Stomach smooth muscle (tissue), 2 donors: Measurements from ENCODE around the gene IFT88.
"Not testable (repeated sequence)": the region's sequence is repeated elsewhere in the genome, so short reads cannot be mapped to it uniquely, and the experiment has no call there.

Experiments
- H3K27ac ChIP-seq: one replicate; pipeline ENCODE4 v1.7.0; 2013; ENCODE audit warnings: mild to moderate bottlenecking, low read length, inconsistent platforms
- H3K27me3 ChIP-seq, 2 donors: one replicate each; pipeline ENCODE4 v1.7.0; 2013; ENCODE audit warnings: low read length in 2 of 2; ENCODE audit not compliant: insufficient read depth in 2 of 2, control insufficient read depth in 1 of 2
- H3K36me3 ChIP-seq, 2 donors: one replicate each; pipeline ENCODE4 v1.7.0; 2013; ENCODE audit warnings: low read length in 2 of 2; ENCODE audit not compliant: control insufficient read depth in 2 of 2, insufficient read depth in 2 of 2
- H3K4me1 ChIP-seq: one replicate; pipeline ENCODE4 v1.7.0; 2013; ENCODE audit warnings: low read length; ENCODE audit not compliant: control insufficient read depth, insufficient read depth
- H3K4me3 ChIP-seq, 2 donors: one replicate each; pipeline ENCODE4 v1.7.0; 2013; ENCODE audit warnings: low read length in 2 of 2
- H3K9ac ChIP-seq, 2 donors: one replicate each; pipeline ENCODE4 v1.7.0; 2013; ENCODE audit warnings: low read length in 2 of 2, mild to moderate bottlenecking in 1 of 2
- H3K9me3 ChIP-seq, 2 donors: one replicate each; pipeline ENCODE4 v1.7.0; 2013; ENCODE audit warnings: low read length in 2 of 2; ENCODE audit not compliant: control insufficient read depth in 2 of 2
- donor health status: healthy.
- donor health status: Pancreatic carcinoma.

IFT88 gene

GRCh38 chr13:20672772-20673171 is 105.8 kb downstream of the IFT88 start:
- H3K4me3 ChIP-seq, result no peak overlapping the region
- H3K27ac ChIP-seq, result no peak overlapping the region
- H3K36me3 ChIP-seq, result peaks cover 10 to 13% of the 10 kb centered on the region in 2 donors
- H3K27me3 ChIP-seq, result no peaks in the 10 kb centered on the region
- H3K4me1 ChIP-seq, result no peaks in the 10 kb centered on the region
- H3K9me3 ChIP-seq, result no peaks in the 10 kb centered on the region
- no peak overlapping the region for H3K9ac ChIP-seq

DNA sequence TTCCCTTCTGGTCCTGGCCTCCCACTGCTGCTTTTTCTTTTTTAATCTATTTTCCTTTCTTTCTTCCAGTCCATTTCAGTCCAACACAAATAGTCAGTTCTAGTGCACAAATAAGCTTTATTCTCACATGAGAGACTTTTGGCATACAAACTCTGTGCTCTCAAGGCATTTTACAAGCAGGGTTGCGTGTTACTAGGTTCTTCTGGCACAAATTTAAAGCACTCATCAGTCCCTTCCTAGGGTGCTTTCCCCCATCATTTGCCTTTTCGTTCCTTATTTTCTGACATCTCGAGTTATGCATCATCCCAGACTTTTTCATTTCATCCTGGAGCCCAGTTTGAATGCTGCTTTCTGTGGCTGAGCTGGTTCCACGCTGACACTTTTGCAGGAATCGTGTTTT is 106.8 kb downstream of the IFT88 start:
- Histone ChIP-seq H3K9me3 (no peaks in the 10 kb centered on the region), H3K36me3 (peaks cover 10 to 13% of the 10 kb centered on the region in 2 donors), H3K27me3 (no peaks in the 10 kb centered on the region), H3K4me3 (no peak overlapping the region), H3K27ac (no peak overlapping the region), H3K4me1 (no peaks in the 10 kb centered on the region), H3K9ac (no peak overlapping the region)

DNA sequence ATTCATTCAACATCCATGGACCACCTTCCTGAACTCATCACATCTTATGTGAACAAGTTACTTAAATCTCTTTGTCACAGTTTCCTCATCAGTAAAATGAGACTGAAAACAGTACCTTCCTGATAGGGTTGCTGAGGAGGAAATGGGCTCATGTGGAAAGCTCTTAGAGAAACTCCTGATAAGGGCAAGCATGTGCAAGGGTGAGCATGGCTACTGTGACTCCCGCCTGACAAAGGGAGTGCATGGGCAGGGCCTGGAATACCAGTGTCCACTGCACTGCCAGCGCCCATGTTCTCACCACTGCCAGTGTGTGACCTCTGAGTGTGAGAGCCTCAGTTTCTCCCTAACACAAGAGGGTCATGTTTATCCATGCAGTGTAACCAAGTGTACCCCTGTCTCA is 109.3 kb downstream of the IFT88 start:
- Histone ChIP-seq H3K4me1 (no peaks in the 10 kb centered on the region), H3K4me3 (no peak overlapping the region), H3K9ac (no peak overlapping the region), H3K27ac (no peak overlapping the region), H3K27me3 (no peaks in the 10 kb centered on the region), H3K9me3 (no peaks in the 10 kb centered on the region), H3K36me3 (peaks cover 10 to 13% of the 10 kb centered on the region in 2 donors)

GRCh38 chr13:20678606-20679005 is 111.6 kb downstream of the IFT88 start:
- not testable (repeated sequence) for H3K9me3 ChIP-seq, H3K36me3 ChIP-seq, H3K4me1 ChIP-seq, H3K4me3 ChIP-seq, H3K27me3 ChIP-seq, H3K9ac ChIP-seq, H3K27ac ChIP-seq

GRCh38 chr13:20679879-20680278 is 112.9 kb downstream of the IFT88 start:
- Histone ChIP-seq H3K4me1 (no peaks in the 10 kb centered on the region), H3K9ac (no peak overlapping the region), H3K27me3 (no peaks in the 10 kb centered on the region), H3K9me3 (no peaks in the 10 kb centered on the region), H3K27ac (no peak overlapping the region), H3K4me3 (no peak overlapping the region), H3K36me3 (peaks cover 4 to 6% of the 10 kb centered on the region in 2 donors)

- Histone ChIP-seq H3K4me1 (no peaks in the 10 kb centered on the region), H3K36me3 (peaks cover 0 to 4% of the 10 kb centered on the region in 2 donors), H3K27ac (no peak overlapping the region), H3K27me3 (no peaks in the 10 kb centered on the region), H3K9me3 (no peaks in the 10 kb centered on the region), H3K9ac (no peak overlapping the region), H3K4me3 (no peak overlapping the region)
These were observed 113.6 kb downstream of the IFT88 start for GRCh38 chr13:20680416-20681080.

DNA sequence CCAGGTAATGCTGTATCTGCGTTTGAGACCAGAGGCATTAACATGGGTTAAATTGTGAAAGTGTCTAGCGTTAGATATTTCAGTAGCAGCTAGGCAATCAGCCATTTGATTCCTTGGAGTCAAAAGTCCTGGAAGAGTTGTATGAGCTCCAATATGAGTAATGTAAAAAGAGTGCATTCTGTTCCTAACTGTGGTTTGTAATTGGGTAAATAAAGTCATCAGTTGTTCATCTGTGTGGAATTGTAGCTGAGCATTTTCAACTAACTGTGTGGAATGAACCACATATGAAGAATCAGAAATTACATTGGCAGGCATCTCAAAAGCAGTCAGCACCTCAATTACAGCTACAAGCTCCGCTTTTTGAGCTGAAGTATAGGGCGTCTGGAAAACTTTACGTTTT is 114.5 kb downstream of the IFT88 start:
- H3K36me3 ChIP-seq, H3K27me3 ChIP-seq, H3K9me3 ChIP-seq, H3K4me3 ChIP-seq, H3K9ac ChIP-seq, H3K27ac ChIP-seq, H3K4me1 ChIP-seq: not testable (repeated sequence)

GRCh38 chr13:20682061-20682460 is 115.1 kb downstream of the IFT88 start:
- H3K27ac ChIP-seq, result no peak overlapping the region
- H3K36me3 ChIP-seq, result no peaks in the 10 kb centered on the region
- no peak overlapping the region for H3K4me3 ChIP-seq
- no peaks in the 10 kb centered on the region for H3K27me3 ChIP-seq
- H3K9ac ChIP-seq, result no peak overlapping the region
- no peaks in the 10 kb centered on the region for H3K9me3 ChIP-seq
- no peaks in the 10 kb centered on the region for H3K4me1 ChIP-seq

GRCh38 chr13:20684041-20684440 is 117.1 kb downstream of the IFT88 start:
- H3K9me3 ChIP-seq, result no peaks in the 10 kb centered on the region
- H3K4me1 ChIP-seq, result no peaks in the 10 kb centered on the region
- H3K9ac ChIP-seq, result no peak overlapping the region
- no peak overlapping the region for H3K4me3 ChIP-seq
- no peak overlapping the region for H3K27ac ChIP-seq
- H3K27me3 ChIP-seq, result no peaks in the 10 kb centered on the region
- peaks cover 0 to 2% of the 10 kb centered on the region in 2 donors for H3K36me3 ChIP-seq

DNA sequence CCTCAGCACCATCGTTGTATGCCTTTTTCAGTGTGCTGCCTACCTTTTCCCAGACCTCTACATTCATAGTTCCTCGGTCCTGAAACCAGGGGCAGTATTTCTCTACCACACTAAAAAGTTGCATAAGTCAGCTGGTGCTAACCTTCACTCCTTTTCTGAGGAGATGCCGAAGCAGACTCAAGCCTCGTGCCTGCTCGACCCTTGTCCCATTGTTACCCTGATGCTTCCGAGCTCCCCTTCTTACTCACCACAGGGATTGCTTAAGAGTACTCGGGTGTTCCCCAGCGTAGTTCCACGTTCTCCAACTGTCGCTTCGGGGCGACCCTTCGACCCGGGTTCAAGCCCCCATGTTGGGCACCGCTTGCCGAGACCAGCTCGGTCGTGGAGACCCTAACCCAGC is 117.6 kb downstream of the IFT88 start:
- H3K4me1 ChIP-seq, result no peaks in the 10 kb centered on the region
- no peaks in the 10 kb centered on the region for H3K27me3 ChIP-seq
- H3K9ac ChIP-seq, result no peak overlapping the region
- no peak overlapping the region for H3K4me3 ChIP-seq
- H3K27ac ChIP-seq, result no peak overlapping the region
- H3K36me3 ChIP-seq, result peaks cover 0 to 2% of the 10 kb centered on the region in 2 donors
- H3K9me3 ChIP-seq, result no peaks in the 10 kb centered on the region

GRCh38 chr13:20685092-20685491 is 118.1 kb downstream of the IFT88 start:
- no peak overlapping the region for H3K9ac ChIP-seq
- H3K4me3 ChIP-seq, result no peak overlapping the region
- no peaks in the 10 kb centered on the region for H3K27me3 ChIP-seq
- H3K4me1 ChIP-seq, result no peaks in the 10 kb centered on the region
- H3K36me3 ChIP-seq, result peaks cover 0 to 2% of the 10 kb centered on the region in 2 donors
- H3K27ac ChIP-seq, result no peak overlapping the region
- H3K9me3 ChIP-seq, result no peaks in the 10 kb centered on the region
